MM.1S (cell line): ENCODE data around the gene SCGB1C2.

Source experiments
- CTCF ChIP-seq: fragments of 300-600 bp; sonication (generic); IDR thresholded peaks from 2 replicates; pipeline ENCODE4 v1.5.1; 2016; ENCODE audit warnings: antibody characterized with exemption, low read length, mixed read lengths
- EZH2 ChIP-seq: fragments of 300-600 bp; sonication (generic); optimal IDR thresholded peaks from 2 replicates; pipeline ENCODE3; 2017; ENCODE audit warnings: low read depth, mild to moderate bottlenecking, antibody characterized with exemption, low read length, mixed read lengths

- no peak for TF ChIP-seq EZH2
- no peak for TF ChIP-seq CTCF
Measured at GRCh38 chr17:155576-155975, 18.2 kb downstream of the SCGB1C2 start.
